HG02840 (cell line): ENCODE data around the gene LPP.

Experiments used
- ATAC-seq: cut with Tn5 transposase; IDR thresholded peaks from one replicate; pipeline ENCODE4 v1.9.1; 2021; ENCODE audit warnings: mild to moderate bottlenecking, moderate library complexity, moderate number of reproducible peaks; ENCODE audit not compliant: unreplicated experiment, low FRiP score

LPP gene

DNA sequence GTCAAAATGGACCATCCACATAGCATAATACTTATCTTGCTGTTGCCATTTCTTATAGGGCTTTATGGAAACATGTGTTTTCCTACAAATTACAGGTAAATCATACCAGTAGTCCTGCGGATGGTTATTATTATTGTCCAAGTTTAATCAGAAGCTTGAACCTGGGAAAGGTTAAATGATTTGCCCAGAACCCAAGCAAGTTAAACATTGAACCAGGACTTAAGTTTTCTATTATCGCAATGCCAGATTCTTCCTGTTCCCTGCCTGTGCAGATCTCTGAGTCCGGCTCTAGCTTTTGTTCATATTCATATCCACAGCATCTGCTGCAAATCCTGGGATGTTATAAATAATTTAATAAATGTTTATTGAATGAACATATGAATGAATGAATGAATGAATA is 12.5 kb downstream of the LPP start:
- ATAC-seq: no peak

DNA sequence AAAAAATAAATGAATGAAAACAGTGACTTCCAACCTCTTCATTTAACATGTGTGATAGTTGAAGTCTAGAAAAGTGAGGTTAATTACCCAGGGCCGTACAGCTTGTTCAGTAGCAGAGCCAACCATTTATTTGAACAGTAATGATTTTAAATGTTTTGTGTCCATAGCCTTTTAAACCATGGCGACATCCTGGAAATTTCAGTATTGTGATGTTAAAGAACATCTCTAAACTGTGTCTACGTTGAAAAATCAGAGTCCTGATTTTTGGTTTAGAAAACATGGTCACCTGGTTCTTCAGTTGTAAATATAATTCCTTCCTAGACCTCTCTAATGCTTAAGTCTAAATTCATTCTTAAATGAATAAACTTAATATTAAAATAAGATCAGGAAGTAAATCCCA is 14.2 kb downstream of the LPP start:
- no peak for ATAC-seq

DNA sequence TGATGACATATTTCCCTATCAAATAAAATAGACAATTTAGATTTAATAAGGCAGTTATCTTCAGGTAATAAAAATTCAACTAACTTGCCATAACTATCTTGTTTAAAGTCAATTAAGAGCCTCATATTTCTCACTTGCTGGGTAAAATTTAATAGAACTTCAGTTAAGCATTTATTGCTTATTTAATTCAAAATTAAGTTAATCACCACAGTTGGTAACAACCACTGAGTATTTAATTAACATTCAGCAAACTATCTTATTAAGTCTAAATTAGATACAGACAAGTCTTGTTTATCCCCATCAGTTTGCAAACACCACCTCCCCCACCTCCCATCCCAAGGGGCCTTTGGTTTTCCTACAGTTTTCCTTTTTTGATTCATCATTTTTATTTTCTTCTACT is 14.7 kb downstream of the LPP start:
- ATAC-seq: no peak

DNA sequence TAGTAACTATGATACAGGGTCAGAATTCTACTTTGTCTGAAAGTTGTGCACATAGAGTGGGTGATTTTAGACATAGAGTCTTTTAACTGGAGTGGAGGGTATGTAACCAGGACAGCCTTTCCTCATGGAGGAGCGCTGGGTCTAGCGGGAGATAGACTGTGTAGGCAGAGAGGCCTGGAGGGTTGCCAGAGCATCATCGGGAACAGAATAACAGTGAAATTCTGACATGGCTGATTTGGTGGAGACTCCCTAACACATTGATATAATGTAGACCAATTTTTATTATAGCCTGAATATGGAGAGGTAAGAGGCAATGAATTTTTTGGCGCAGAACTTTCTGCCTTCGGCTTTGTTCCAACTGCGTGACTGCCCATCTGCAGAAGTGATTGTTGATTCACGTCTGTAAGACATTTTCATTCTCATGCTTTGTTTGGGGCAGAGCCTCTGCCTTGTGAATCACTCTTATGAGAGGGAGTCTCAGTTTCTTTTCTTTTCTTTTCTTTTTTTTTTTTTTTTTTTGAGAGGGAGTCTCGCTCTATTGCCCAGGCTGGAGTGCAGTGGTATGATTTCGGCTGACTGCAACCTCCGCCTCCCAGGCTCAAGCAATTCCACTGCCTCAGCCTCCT is 16.0 kb downstream of the LPP start:
- no peak for ATAC-seq

DNA sequence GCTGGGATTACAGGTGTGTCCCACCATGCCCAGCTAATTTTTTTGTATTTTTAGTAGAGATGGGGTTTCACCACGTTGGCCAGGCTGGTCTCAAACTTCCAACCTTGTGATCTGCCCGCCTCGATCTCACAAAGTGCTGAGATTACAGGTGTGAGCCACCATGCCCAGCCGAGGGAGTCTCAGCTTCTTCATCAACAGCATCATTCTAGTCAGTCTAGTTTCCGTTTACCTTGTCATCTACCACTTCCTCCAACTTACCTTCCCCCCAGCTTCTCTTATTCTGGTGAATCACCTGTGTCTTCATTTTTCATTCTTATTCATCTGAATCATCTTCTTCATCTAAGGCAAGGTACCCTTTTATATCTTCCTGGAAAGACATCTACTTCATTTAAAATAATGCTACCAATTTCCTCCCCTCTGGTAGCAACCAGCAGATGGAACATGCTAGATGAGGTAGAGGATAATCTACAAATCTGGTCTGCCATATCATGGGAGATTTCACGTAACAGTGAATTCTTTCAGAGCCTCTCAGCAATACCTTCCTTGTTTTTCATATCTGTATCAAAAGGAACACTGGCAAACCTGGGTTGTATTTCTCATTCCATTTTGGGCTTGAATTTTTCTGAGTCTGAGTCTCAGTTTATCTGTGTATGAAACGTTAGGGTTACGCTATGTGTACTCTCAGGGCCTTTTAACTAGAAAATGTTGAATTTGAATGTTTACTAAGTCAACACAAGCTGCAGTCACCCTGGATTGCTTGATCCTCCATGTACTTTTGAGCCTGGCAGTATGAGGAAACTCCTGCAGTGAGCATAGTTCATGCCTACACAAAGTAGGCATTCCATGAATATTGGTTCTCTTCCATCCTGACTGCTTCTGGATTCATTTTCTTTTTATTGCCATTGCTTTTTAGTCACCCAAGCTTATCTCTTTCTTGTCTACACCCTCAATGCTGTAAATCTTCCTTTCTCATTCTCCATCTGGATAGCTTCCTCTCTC is 16.8 kb downstream of the LPP start:
- no peak for ATAC-seq

DNA sequence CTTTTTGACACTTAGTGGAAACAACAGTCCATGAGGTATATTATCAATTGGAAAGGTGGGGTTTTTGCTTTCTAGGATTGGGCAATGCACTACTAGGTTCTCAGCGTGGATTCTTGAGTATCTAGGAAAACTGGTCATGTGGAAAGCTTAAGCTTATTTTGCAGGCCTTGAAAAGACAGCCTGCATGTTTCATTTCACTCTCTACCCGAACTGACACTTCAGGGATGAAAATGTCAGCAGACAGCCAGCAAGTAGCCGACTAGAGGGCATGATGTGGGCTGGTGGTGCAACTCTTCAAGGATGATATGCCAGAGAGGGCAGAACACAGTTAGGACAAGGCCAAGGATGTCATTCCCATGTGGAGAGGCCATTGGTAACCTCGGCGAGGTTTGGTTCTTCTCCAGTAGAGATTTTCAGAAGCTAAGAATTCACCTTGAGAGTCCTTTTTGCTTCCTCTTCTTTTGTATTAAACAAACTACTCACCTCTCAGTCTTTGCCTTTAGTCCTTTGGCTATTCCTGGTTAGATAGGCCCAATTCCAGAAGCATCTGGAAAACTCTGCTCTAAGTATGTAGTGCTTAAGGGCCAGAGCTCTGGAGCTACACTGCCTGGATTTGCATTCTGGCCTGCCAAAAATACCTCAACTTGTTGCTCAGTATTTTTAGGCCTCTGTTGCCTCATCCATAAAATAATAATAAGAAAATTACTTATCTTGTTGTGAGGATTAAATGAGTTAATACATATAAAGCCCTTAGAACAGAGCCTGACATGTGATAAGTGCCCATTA is 17.9 kb downstream of the LPP start:
- no peak for ATAC-seq

DNA sequence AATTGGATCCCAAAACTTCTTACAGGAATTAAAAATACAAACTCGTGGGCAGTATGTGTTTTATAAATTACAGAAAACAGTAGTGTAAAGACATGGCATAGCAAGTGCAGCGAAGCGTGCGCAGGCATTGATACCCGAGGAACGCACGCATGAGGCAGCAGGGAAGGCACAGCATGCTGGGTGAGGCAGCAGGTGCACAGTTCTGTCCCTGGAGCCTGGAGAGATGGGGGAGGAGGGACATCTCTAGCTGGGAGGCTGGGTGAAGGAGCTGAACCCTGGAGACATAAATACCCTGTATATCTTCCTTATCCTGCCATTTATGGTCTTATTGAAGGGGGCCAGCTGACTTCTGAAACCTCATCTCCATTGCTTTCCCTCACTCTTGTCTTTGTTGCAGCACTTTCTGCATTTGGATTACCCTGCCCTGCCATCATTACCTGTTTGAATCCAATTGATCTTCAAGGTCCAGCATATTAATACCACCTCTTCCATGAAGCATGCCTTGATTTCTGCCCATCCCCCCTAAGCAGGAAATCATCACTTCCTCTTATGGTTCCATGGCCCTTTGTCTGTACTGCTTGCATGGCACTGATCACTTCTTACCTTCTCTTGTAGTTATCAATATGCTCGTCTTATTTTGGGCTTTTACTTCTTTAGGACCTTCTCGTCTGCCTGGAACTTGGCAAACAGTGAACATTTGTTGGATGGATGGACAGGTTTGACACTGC is 20.5 kb downstream of the LPP start:
- no peak for ATAC-seq

DNA sequence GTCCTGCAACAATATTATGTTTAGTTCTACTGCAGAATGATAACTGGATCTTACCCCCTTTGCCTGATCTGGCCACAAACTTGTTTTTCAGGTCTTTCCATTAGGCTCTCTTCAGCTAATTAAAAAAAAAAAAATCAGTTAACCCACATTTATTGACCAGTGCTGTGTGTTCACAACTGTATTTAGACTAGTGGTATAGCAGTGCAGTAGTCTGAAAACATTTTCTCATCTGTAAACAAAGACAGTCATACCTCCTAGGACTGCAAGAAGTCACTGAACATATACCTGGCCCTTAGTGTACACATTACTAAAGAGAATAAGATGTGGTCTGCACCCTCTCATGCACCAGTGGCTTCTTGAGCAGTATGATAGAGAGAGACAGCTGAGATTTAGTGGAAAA is 22.5 kb downstream of the LPP start:
- no peak for ATAC-seq

DNA sequence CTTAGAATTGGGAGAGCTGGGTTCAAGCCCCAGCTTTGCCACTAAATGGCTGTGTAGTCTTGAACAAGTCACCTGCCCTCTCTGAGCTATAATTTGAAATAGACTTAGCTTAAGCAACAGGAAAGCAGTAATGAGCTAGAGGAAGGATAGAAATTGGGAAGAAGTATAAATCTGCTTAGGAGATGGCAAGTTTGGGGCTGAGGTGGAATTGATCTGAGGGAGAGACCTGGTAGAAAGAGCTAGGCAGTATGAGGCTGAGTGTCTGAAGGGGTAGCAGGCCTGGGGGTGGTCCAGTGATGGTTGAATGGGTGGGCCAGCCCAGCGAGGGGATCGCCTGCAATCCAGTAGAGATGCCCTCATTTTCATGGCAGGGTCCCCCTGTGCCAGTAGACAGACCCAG is 22.9 kb downstream of the LPP start:
- no peak for ATAC-seq

DNA sequence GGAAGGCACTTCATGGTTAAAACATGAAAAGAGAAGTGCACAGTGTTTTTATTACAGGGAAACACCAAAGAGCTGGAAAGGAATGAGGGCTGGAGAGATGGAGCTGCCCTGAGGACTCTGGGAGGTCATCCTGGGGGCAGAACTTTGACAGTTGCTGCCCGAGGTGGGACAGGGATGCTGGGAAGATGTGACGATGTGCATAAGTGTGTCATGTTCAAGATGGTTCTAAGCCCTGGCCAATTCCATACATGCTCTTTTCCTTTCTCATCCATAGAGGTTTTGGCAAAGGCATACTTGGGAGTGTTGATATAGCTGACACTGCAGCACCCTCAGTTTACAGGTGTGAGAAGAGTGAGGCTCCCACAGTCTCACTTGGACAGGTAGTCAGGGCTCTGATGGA is 23.8 kb downstream of the LPP start:
- ATAC-seq: no peak

DNA sequence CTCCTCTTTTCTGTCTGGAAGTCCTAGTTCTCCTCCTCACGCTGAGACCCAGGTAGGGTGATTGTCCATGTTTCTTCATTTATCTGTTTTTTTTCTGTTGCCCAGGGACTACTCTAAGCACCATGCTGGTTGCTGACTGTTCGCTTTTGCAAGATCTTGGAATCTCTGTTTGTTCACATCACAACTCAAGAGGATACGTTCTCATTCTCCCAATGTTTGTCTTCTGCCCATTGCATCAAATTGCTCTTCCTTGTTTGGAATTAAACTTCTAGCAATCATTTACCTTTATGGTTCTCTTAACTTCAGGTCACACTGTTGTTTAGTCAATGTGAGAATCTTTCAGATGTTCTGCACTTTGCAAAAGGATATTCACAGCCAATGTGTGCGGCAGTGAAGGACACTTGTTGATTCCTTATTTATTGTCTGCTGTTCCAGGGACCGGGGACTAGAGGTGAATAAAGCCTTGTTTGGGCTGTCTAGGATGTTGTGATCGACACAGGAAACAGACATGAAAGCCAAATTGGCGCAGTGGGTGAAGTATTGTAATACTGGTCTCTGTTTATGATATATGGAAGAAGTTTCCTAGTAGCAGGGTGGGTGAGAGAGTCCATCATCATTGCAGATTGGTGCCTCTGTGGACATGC is 24.5 kb downstream of the LPP start:
- no peak for ATAC-seq

DNA sequence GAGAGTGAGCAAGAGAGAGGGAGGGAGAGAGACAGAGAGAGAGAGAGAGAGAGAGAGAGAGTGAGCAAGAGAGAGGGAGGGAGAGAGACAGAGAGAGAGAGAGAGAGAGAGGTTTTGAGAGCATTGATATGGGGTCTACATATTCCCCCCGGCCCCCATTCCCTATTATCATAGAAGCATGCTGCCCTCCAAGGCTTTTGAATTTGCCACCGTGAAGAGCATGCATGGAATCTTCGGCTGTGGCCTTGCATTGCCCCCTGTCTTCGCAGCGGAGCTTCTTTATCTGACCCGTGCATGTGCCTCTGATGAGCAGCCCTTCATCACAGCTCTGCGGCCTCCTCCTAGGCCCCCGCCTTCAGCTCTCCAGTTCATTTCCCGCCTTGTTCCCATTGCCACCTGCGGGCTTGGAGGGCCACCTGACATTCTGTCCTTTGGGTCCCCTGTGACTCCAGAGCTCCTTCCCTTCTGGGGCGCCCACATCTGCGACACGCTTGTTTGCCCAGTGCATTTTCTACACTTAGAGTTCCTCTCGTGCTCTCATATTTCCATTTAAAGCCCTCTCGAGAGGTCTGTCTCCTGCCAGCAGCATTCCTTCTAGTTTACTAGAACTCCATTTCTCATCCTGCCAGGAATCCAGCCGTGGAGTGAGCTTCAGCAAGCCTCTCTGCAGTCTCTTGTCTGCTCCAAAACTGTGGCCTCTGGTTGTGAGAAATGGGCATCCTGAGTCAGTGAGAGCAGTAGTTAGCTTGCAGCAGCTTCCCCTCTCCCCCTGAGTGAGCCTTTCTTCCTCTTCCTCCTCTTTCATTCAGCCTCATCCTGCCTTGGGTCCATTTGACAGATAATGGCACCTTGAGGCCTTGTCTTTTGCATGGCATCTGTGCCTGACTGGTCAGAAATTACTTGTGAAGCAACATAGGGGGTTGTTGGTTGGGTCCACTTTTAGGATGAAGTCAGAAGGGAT is 25.3 kb downstream of the LPP start:
- ATAC-seq: no peak

DNA sequence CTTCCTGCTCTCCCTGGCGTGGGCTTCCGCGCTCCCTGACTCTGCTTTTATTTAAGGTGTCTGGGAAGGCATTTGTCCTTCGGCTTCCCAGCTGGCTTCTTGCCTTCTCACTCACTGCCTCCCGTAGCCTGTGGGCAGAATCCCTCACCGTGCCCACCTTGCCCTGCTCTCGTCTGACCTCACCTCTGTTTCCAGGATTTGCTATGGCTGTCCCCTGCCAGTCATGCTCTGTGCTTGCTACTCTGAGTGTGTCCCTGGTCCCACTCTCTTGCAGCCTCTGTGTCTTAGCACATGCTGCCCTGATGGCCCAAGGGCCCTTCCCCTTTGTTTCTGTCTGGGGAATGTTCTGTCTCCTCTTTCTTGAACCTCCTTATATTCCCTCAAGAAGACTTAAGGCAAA is 26.2 kb downstream of the LPP start:
- ATAC-seq: no peak

DNA sequence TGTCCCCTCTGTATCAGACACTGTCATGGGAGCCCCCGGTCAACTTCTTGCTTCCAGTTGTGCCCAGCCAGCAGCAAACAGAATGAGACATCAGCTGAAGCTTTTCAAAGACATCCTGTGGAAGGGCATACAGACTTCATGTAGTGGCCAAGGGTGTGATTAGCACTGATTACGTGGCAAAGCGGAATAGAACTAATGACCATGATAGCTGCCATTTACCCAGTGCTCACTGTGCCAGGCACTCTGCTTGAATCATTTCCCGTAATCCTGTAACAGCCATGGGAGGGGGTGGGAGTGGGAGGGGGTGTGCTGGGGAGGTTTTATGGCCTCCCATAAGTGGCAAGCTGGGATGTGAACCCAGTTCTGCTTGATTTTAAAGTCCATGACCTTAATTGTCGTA is 29.5 kb downstream of the LPP start:
- ATAC-seq: no peak

DNA sequence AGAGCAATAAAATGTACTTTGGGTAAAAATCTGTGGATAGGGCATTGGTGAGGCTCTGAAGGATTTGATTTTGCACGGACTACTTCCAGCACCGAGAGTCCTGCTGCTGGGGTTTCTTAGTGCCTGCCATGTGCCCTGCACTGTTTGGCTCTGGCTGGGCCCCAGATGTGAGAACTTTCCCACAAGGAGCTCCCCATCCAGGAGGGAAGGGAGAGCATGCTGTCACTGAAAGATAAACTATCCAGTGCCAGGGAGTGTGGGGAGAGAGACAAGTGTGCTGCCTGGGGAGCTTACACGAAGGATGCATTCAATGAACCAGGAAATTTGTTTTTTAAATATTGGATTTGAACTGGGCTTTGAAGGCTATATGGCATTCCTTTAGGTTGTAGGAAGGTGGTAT is 30.2 kb downstream of the LPP start:
- ATAC-seq: no peak

DNA sequence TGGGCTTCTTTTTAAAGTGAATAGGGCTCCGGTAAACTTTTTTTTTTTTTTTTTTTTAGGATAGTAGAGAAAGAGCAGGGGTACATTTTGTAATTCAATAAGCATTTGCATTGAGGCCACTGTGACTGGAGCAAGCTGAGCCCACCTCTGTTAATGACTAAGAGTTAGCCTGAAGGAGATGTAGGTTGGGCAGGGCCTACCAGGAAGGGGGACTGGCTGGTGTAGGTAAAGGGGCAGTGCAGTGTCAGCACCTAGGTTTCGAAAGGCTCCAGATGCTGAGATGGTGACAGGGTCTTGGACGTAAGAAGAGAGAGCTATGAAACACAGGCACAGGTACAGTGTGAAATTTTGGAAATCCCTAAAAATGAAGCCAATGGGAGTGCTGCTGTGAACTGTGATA is 30.7 kb downstream of the LPP start:
- ATAC-seq: no peak

DNA sequence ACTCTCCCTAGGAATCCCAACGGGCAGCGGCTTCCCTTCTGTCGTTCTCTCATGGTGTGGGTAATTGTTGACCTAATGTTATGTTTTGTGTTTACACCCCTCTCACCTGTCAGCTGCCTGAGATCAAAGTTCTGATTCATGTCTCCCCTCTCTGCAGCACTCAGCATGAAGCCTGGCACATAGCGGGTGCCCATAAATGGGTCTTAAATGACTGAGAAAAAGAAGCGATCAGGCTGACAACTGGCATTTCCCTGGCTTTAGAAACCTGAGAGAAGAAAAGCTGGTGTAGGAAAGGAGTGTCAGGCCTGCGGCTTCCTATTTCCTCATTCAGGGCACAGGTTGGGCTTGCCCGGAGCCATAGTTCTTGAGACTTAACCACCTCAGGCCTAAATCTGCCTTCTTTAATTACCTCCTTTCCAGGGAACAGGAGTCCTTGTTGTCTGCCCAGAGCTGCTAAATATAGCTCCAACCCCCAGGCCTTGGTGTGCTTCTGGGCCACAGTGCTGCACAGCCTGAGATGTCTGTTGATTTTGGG is 31.8 kb downstream of the LPP start:
- no peak for ATAC-seq

DNA sequence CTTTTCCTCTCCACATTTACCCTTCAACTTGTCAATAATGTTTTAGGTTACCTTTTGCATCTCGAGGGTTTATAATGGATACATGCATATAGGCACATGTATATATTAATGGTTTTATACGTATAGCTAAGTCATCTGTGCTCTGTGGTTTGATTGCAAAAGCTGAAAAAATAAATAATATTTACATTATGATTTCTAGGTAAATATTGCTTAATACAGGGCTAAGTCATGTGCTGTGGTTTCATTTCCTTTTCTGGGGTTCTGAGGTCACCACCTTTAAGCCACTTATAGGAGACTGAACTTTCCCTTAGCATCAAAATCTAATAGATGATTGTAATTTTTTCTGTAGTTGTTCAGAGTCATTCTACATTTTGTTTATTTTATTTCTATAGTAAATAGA is 33.1 kb downstream of the LPP start:
- ATAC-seq: no peak

DNA sequence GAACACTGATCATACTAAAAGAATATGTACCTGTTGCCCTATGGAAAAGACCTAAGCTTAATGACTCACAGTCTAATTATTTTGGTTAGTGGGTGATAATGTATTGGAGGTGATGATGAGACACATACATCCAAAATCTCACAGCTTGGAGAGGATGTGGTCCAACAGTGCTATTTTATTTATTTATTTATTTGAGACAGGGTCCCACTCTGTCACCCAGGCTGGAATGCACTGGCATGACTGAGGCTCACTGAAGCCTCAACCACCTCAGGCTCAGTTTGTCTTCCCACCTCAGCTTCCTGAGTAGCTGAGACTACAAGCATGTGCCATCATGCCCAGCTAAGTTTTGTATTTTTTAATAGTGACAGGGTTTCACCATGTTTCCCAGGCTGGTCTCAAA is 35.0 kb downstream of the LPP start:
- ATAC-seq: no peak
